Fibroblast of upper back skin (primary cell): Measurements from ENCODE around the gene SLC24A5.
A peak's percentile ranks its signal among the peaks of the same experiment; 100 is the strongest.

Source experiments
- DNase-seq: peaks from one replicate; pipeline ENCODE4 v3.0.0-alpha.2; 2013

The SLC24A5 gene

GRCh38 chr15:48119277-48119676 lies 1.5 kb upstream of the SLC24A5 start:
- DNase-seq = no peak

- DNase-seq = no peak
Measured at GRCh38 chr15:48121849-48122248, 1.1 kb downstream of the SLC24A5 start.

GRCh38 chr15:48126667-48127355 lies 6.0 kb downstream of the SLC24A5 start:
- no peak for DNase-seq

- DNase-seq = no peak
Measured at GRCh38 chr15:48131324-48131723, 10.5 kb downstream of the SLC24A5 start.

GRCh38 chr15:48132874-48133273 lies 12.1 kb downstream of the SLC24A5 start:
- DNase-seq = no peak

- DNase-seq = peak; percentile 56
Measured at GRCh38 chr15:48143856-48144255, 23.1 kb downstream of the SLC24A5 start.

GRCh38 chr15:48144889-48145288 lies 24.1 kb downstream of the SLC24A5 start:
- peak; percentile 50 for DNase-seq

GRCh38 chr15:48145923-48146322 lies 25.1 kb downstream of the SLC24A5 start:
- peak; percentile 17 for DNase-seq

GRCh38 chr15:48147358-48147757 lies 26.6 kb downstream of the SLC24A5 start:
- peak; percentile 14 for DNase-seq

- peak; percentile 80 for DNase-seq
Measured at GRCh38 chr15:48149858-48150257, 29.1 kb downstream of the SLC24A5 start.

GRCh38 chr15:48153526-48153925 lies 32.7 kb downstream of the SLC24A5 start:
- no peak for DNase-seq

GRCh38 chr15:48168616-48169015 lies 47.8 kb downstream of the SLC24A5 start:
- no peak for DNase-seq

- no peak for DNase-seq
Measured at GRCh38 chr15:48170981-48171380, 50.2 kb downstream of the SLC24A5 start.

- no peak for DNase-seq
Measured at GRCh38 chr15:48175126-48175525, 54.3 kb downstream of the SLC24A5 start.

- peak; percentile 66 for DNase-seq
Measured at GRCh38 chr15:48176112-48176511, 55.3 kb downstream of the SLC24A5 start.

- no peak for DNase-seq
Measured at GRCh38 chr15:48176957-48177356, 56.2 kb downstream of the SLC24A5 start.

GRCh38 chr15:48177383-48177765 lies 56.6 kb downstream of the SLC24A5 start:
- peak; percentile 37 for DNase-seq

GRCh38 chr15:48177766-48178647 lies 57.2 kb downstream of the SLC24A5 start, which contains the start of gene MYEF2:
TSS of gene MYEF2 (minus strand) at chr15:48178295. CDS start at chr15:48178237, 58 bp downstream.
- peak; percentile 68 for DNase-seq

GRCh38 chr15:48178648-48178931 lies 57.8 kb downstream of the SLC24A5 start:
- DNase-seq = no peak

GRCh38 chr15:48182749-48183148 lies 62.0 kb downstream of the SLC24A5 start:
- no peak for DNase-seq

GRCh38 chr15:48185529-48185928 lies 64.7 kb downstream of the SLC24A5 start:
- no peak for DNase-seq

GRCh38 chr15:48186271-48186670 lies 65.5 kb downstream of the SLC24A5 start:
- DNase-seq = no peak

- DNase-seq = peak; percentile 75
Measured at GRCh38 chr15:48190932-48191573, 70.3 kb downstream of the SLC24A5 start.
